SK-MEL-5 (cell line): Measurements from ENCODE around the gene KANSL1. TPM values are rescaled to one million over a fixed set of nuclear protein-coding genes. Genes with fewer than 3 reads are reported as not detected.
"Not testable (repeated sequence)": the region's sequence is repeated elsewhere in the genome, so short reads cannot be mapped to it uniquely, and the experiment has no call there.

Source experiments
- DNase-seq: peaks from one replicate; pipeline ENCODE4 v3.0.0-alpha.2; 2016; ENCODE audit warnings: low read depth, low spot score
- in situ Hi-C: cut with HindIII; loops from 2 replicates; pipeline ENCODE4 v1.10.0; 2016; ENCODE audit warnings: low sequenced_read_pairs, high pct_unique_total_duplicates, low pct_unique_long_range_greater_than_20kb
- total RNA-seq: library from RNA; depleted of rRNA; stranded (reverse); fragments of >200 nt; shearing (Covaris generic); gene quantifications from 2 replicates; pipeline ENCODE4 v1.2.3, GENCODE V29; 2014

The KANSL1 gene
- total RNA-seq, 1 experiment from 2014 or later, result 34.7 TPM

DNA sequence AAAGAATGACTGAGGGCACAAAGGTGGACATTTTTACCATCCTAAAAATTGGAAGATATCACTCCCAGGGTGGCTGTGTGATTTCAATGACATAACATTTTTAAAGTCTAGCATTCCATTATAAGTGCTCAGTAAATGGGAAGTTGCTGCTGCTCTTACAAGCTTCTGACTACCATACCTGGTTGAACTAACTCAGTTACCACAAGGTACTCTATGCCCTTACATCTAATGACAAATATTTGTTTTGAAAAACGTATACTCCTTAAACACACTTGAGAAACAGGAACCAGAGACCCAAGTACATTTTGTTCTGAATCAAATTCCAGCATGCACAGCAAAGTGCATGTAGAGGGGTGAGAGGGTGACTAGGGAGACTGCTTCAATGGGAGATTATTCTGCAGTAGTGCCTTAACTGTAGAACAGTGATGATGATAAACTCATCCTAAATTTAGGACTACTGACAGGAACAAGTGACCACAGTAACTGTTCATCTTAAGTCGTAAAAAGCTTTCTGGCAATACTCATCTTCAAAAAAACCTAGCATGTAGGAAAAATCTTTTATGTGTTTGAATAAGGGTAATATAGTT lies 83.5 kb downstream of the KANSL1 start:
- in situ Hi-C loops, result no loop called here
- no peak for DNase-seq

DNA sequence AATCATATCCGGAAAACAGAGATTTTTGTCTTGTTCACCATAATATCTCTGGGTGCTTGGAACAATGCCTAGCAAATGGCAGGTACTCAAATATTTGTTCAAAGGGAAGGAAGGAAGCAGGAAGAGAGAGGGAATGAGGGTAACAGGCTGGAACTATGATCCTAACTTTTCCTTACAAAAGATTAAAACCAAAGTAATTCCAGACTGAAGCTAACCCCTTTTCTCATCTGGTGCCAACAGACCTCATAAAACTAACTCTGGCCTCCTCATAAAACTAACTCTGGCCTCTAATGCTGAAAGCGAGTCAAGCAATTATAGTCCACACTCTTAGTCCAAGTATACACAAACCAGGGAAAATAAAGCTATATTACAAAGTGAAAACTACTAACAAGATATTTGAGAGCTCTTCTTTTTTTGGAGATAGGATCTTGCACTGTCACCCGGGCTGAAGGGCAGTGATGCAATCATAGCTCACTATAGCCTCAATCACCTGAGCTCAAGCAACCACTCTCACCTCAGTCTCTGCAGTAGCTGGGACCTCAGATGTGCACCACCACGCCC lies 84.6 kb downstream of the KANSL1 start:
- no peak for DNase-seq
- in situ Hi-C loops, result no loop called here

DNA sequence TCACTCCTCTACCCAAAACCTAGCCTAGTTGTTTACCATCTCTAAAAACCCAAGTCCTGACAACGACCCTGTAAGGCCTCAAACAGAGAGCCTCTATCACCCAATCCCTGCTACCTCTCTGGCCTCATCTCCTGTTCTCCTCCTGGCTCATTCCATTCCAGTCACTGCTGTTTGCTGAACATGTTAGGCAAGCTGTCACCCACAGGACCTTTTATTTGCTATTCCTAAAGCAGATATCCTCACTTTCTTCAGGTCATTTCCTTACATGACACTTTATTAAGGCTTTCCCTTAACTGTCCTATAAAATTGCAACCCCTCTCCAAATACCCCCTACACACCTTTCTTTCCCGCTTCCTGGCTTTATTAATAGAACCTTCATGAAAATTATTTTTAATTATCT lies 85.1 kb downstream of the KANSL1 start:
- no peak for DNase-seq
- in situ Hi-C loops, result no loop called here

DNA sequence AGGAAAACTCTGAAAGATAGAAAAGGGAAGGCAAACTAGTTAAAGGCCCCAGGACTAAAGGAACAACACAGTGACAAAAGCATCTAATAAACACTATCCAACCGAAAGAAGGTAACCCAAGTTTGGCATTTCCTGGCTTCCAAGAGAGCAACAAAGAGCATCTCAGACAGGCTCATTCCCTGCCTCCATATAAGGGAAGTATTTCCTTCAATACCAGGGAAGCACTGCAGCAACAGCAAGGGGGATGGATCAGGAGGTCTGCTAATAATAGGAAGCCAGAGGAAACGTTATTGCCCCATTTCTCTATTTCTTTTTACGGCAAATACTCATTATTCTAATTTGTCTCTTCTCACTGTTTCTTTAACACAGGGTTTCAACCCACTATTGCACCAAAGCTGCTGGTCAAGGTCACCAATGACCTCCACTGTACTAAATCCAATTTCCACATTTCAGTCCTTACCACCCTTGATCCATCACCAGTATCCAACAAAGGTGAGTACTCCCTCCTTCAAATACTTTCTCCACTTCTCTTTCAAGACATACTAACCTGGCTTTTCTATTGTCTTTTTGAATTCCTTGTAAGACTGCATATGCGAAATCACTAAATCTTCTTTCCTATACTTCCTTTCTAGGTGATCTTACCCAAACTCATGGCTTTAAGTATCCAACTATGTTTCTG lies 86.1 kb downstream of the KANSL1 start:
- in situ Hi-C loops, result no loop called here

DNA sequence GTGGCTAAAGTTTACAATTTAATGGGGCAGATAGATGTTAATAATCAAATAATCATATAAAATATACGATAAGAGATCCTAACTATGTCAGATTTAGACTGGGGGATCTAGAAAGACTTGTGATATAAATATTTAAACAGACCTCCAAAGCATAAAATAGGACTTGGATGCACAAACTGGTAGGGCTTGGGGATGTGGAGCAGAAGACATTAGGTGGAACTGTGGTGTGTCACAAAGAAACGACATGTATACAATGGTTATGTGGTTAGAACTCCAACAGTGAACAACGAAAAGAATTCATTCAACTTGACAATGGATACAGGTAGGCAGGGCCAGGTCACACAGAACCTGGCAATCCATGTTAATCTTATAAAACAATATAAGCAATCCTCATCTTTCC lies 90.4 kb downstream of the KANSL1 start:
- DNase-seq, in situ Hi-C loops: not testable (repeated sequence)

More for the DNA sequence above, 86.1 kb downstream of the KANSL1 start:
- peak; percentile 17 for DNase-seq

DNA sequence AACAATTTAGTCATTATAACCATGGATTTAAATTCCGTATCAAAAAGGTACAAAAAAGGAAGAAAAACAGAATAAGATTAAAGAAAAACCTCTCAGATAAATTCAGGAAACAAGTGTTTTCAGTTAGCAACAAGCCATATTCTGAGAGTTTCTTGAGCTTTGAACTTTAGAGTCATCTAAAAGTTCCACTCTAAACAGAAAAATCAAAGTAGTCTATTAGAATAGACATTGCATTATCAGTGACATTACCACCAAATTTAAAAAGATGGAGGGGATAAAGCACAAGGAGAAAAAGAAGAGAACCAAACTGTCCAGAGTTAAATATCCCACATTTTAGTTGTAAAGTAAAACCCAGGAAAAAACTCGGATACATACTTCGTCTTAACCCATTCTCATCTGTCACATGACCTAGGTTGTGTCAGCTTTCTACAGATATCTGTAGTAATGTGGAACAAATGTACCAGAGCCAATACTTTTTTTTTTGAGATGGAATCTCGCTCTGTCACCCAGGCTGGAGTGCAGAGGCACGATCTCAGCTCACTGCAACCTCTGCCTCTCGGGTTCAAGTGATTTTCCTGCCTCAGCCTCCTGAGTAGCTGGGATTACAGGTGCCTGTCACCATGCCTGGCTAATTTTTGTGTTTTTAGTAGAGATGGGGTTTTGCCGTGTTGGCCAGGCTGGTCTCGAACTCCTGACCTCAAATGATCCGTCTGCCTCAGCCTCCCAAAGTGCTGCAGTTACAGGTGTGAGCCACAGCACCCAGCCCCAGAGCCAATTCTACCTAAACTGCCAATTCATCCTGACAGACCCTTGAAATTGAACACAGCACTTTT lies 91.2 kb downstream of the KANSL1 start:
- DNase-seq, in situ Hi-C loops: not testable (repeated sequence)

DNA sequence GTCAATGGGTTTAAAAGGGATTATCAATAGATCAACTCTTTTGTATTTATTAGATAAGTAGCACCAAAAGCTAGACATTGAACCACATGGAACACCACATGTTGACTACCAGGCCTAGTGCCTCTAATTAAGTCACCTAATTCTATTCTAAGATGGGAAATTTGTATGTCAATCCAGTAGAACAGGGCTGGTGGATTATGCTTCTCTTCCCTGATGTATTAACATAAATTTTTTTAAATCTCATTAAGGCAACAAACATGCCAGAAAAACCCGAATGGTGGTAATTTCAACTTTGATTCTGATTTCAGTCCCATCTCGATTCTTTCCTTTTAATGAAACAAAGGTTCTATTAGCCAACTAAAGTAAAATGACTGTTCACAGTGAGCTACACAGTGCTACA lies 92.6 kb downstream of the KANSL1 start:
- in situ Hi-C loops, result no loop called here
- DNase-seq, result no peak

DNA sequence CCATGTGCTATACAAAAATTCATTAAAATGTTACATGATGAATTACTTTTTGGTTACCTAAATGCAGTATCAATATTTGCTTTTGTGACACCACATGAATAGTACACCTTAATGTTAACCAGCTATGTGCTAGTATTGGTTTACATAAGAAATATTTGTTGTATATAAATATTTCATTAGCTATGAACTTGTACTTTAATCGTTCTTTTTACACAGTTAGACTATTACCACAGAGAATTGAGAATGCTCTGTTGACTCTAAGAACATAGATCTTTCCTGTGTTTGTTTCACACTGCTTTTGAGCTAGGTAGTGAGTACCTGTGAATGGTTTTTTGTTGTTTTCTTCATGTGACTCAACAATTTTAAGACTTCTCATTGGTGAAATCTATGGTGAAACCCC lies 93.4 kb downstream of the KANSL1 start:
- in situ Hi-C loops, result no loop called here

DNA sequence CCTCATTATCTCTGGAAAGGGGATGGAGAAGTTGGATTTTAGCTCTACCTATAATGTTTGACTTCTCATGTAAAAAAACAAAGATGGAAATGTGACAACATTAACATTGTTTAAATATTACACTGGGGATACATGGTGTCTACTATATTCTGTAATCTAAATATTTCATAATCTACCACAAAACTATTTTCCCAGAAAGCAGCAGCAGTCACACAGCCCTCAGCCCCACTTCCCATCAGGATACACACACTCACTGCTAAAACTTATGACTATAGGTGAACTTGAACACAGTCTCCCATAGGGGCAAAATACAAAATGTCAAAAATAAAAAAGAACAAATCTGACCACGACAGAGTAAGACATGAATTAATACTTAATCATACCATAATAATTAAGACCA lies 95.7 kb downstream of the KANSL1 start:
- in situ Hi-C loops, result no loop called here

More for the DNA sequence above, 93.4 kb downstream of the KANSL1 start:
- DNase-seq, result no peak

DNA sequence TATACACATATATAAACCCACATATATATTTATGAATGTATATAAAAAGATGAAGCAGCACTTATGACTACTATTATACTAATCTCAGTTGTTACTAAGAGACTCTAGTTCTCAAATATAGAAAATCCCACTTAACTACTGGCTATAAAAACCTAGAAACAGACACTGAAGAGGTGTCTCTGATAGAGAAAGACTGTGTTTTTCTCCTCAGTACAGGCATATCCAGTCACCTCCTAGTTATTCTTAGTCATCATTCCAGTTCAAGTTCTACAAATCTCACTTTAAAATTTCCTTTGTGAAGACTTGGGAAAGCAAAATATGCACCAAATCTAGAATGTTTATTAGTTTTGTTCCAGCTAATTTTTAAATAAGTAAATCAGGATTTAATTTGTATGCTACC lies 100.2 kb downstream of the KANSL1 start:
- in situ Hi-C loops, result no loop called here
- no peak for DNase-seq

More for the DNA sequence above, 95.7 kb downstream of the KANSL1 start:
- DNase-seq, result no peak

DNA sequence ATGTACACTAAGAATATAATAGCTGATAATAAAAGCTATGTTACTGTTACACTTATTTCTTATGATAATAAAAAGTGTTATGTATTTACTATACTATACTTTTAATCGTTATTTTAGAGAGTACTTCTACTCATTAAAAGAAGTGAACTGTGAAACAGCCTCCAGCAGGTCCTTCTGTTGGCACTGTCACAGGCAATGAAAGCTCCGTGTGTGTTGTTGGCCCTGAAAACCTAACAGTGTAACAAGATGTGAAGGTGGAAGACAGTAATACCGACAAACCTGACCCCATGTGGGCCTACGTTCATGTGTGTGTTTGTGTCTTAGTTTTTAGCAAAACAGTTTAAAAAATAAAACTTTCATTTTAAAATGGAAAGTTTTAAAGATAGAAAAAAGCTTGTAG lies 102.4 kb downstream of the KANSL1 start:
- in situ Hi-C loops, result no loop called here
- DNase-seq, result no peak

DNA sequence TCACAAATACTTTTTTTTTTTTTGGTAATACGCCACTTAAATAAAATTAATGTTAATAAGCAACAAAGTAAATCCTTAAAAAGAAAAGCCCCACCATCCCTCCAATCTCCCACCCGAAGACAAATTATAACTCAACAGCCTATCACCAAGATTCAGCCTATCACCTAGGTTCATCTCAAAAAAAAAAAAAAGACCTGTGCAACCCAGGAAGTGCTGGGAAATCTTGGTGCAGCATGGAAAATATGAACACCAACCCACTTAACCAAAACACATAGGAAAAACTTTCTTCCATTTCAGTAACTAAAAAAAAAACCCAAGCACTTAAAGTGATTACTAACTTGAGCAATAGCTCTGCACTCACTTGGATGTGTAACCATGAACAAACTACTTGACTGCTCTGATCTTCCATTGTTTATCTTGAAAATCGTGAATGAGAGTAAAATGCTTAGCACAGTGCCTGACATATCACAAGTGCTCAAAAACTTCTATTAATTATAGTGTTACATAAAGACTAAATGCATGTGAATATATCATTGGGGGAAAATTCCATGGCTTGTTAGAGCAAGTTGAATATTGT lies 103.8 kb downstream of the KANSL1 start:
- DNase-seq, result no peak
- in situ Hi-C loops, result no loop called here

DNA sequence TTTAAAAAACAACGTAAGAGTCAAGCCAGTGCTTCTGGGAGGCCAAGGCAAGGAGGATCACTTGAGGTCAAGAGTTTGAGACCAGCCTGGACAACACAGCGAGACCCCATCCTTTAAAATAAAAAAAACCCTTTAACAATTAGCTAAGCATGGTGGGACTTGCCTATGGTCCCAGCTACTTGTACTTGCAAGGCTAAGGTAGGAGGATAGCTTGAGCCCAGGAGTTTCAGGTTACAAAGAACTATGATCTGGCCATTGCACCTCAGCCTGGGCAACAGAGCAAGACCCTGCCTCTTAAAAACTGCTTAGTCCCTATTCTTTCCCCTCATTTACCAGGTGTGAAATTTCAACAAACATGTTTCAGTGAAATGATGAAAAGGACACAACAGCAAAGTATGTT lies 104.6 kb downstream of the KANSL1 start:
- in situ Hi-C loops, result no loop called here
- no peak for DNase-seq

DNA sequence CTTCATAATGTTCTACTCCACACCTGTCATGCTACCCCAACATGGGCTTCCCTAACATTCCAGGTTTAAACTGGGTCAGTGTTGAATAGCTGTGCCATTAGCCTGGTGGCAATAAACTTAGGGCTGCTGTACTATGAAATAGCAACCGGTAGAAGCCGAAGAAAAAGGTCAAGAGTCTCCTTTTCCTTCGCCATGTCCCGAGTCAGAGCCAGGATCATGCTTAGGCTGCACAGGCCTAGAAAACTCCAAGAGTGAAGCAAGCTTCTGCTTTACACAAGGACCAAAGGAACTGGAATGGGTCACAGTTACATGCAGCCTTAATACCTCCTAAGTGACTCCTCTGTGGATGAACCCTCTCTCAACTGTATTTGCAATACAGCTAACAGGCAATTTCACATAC lies 105.4 kb downstream of the KANSL1 start:
- DNase-seq, in situ Hi-C loops: not testable (repeated sequence)

DNA sequence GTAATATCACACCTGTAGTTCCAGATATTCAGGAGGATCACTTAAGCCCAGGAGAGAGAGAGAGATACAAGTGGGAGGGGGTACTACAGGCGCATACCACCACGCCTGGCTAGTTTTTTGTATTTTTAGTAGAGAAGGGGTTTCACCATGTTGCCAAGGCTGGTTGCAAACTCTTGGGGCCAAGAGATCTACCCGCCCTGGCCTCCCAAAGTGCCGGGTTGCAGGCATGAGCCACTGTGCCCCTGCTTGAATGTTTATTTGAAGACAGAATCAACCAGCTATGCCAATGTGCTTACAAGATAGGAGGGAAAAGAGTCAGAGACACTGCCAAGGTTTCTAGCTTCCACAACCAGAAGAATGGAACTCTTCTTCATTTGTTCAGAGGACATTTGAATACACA lies 106.4 kb downstream of the KANSL1 start:
- DNase-seq, result no peak
- in situ Hi-C loops, result no loop called here

DNA sequence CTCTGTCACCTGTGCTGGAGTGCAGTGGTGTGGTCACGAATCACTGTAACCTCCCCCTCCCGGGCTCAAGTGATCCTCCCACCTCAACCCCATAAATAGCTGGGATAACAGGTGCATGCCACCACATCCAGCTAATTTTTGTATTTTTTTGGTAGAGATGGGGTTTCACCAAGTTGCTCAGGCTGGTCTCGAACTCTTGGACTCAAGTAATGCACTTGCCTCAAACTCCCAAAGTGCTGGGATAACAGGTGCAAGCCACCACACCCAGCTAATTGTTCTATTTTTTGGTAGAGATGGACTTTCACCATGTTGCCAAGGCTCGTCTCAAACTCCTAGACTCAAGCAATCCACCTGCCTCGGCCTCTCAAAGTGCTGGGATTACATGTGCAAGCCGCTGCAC lies 107.7 kb downstream of the KANSL1 start:
- no peak for DNase-seq
- in situ Hi-C loops, result no loop called here

DNA sequence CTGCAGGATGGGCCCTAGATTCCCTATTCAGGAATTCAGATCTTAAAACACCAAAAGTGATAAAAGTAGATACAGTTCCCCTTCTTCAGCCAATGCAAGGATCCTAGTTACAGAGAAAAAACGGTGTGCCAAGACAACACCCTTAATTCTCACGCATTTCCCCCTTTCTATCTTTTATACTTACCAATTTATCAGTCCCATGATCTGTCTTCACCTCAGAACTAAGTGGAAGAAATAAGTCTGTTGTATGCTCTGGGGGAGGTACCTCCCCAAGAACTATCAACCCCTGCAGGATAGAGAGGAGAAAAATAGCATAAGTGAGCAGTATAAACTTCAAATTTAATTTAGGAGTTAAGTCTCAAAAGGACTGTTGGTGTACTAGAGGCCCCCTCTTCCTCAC lies 111.0 kb downstream of the KANSL1 start:
- in situ Hi-C loops, result no loop called here
- DNase-seq, result no peak

DNA sequence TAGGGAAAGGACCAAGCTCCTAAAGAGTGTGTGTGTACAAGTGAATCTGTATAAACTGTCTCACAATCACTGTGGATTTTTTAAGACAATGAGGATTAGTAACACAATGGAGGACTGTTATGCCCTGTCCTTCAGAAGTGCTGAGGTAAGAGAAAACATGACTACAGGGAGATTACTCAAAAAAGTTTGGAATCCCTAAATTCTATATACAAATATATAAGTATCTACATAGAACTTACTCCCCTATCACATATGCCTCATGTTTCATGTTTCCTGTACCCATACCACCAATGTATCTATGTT lies 112.3 kb downstream of the KANSL1 start:
- in situ Hi-C loops, result no loop called here
- DNase-seq, result no peak
